BLaER1 (cell line): ENCODE results near the gene ITGBL1.
"Not testable (repeated sequence)": the region's sequence is repeated elsewhere in the genome, so short reads cannot be mapped to it uniquely, and the experiment has no call there.

Experiments
- H3K27ac ChIP-seq: shearing (Covaris generic); formaldehyde crosslinking; 2 replicates; pipeline ENCODE4 v1.8.1; 2022
- H3K27me3 ChIP-seq: shearing (Covaris generic); formaldehyde crosslinking; 2 replicates; pipeline ENCODE4 v1.8.1; 2022
- H3K36me3 ChIP-seq: shearing (Covaris generic); formaldehyde crosslinking; 2 replicates; pipeline ENCODE4 v1.8.1; 2022
- H3K4me1 ChIP-seq: shearing (Covaris generic); formaldehyde crosslinking; 2 replicates; pipeline ENCODE4 v1.8.1; 2022
- H3K4me2 ChIP-seq: shearing (Covaris generic); formaldehyde crosslinking; 2 replicates; pipeline ENCODE4 v1.8.1; 2022
- H3K4me3 ChIP-seq: shearing (Covaris generic); formaldehyde crosslinking; 2 replicates; pipeline ENCODE4 v1.8.1; 2022
- H3K9ac ChIP-seq: shearing (Covaris generic); formaldehyde crosslinking; 2 replicates; pipeline ENCODE4 v1.8.1; 2022
- H3K9me3 ChIP-seq: shearing (Covaris generic); formaldehyde crosslinking; 2 replicates; pipeline ENCODE4 v1.8.1; 2022
- H4K20me1 ChIP-seq: shearing (Covaris generic); formaldehyde crosslinking; 2 replicates; pipeline ENCODE4 v1.8.1; 2022
- Cebpa-rat ChIP-seq: shearing (Covaris generic); IDR thresholded peaks from 2 replicates; pipeline ENCODE4 v1.8.1; 2022

Gene ITGBL1

GRCh38 chr13:101523154-101524131 is 71.0 kb downstream of the ITGBL1 start:
- H3K4me2 ChIP-seq: no peak overlapping the region
- H3K9ac ChIP-seq: no peak overlapping the region
- TF ChIP-seq Cebpa-rat: no peak
- 0 out of 2 replicates have a peak, but pooled peaks cover 7% of the 10 kb centered on the region for H3K4me1 ChIP-seq
- H3K9me3 ChIP-seq: no peaks in the 10 kb centered on the region
- H3K36me3 ChIP-seq: no peaks in the 10 kb centered on the region
- H3K4me3 ChIP-seq: no peak overlapping the region
- H3K27me3 ChIP-seq: no peaks in the 10 kb centered on the region
- H3K27ac ChIP-seq: no peak overlapping the region
- H4K20me1 ChIP-seq: no peaks in the 10 kb centered on the region

DNA sequence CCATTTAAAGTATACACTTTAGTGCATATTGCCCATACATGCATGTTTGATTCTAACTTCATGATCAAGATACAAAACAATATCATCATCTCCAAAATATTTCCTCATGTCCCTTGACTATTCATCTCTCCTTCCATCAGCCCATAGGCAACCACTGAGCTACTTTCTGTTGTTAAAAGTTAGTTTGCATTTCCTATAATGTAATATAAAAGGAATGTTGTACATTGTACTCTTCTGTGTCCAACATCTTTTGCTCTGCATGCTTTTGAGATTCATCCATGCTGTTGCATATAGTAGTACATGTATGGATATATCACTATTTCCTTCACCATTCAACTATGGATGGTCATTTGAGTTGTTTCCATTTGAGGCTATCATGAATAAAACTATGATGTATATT is 74.7 kb downstream of the ITGBL1 start:
- Histone ChIP-seq H4K20me1 (no peaks in the 10 kb centered on the region), H3K9ac (no peak overlapping the region), H3K27me3 (no peaks in the 10 kb centered on the region), H3K27ac (no peak overlapping the region), H3K4me2 (no peak overlapping the region), H3K36me3 (no peaks in the 10 kb centered on the region), H3K9me3 (no peaks in the 10 kb centered on the region), H3K4me3 (no peak overlapping the region), H3K4me1 (no peaks in the 10 kb centered on the region)
- TF ChIP-seq Cebpa-rat: no peak

- H3K27me3 ChIP-seq: no peaks in the 10 kb centered on the region
- H3K27ac ChIP-seq: no peak overlapping the region
- H3K9me3 ChIP-seq: no peaks in the 10 kb centered on the region
- H3K4me1 ChIP-seq: no peaks in the 10 kb centered on the region
- no peak overlapping the region for H3K9ac ChIP-seq
- no peak overlapping the region for H3K4me2 ChIP-seq
- no peaks in the 10 kb centered on the region for H4K20me1 ChIP-seq
- no peaks in the 10 kb centered on the region for H3K36me3 ChIP-seq
- H3K4me3 ChIP-seq: no peak overlapping the region
- no peak for TF ChIP-seq Cebpa-rat
Observed at GRCh38 chr13:101529422-101529821, 76.9 kb downstream of the ITGBL1 start.

DNA sequence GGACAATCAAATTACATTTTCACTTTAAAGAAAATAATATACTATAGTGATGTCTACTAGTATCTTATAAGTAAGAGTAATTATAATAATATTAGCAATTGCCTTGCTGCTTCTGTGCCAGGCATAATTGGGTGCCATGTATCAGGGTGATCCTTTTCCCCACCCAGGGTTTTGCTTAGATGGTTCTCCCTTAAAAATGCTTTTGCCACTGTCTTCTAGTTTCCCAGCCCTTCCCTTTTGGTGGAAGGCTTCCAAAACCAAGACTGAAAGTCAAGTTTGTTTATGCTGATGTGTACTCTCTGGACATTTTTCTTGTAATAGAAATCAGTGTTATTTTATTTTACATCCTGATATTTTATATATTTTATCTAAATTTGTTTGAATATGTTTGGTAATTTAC is 77.8 kb downstream of the ITGBL1 start:
- no peak overlapping the region for H3K4me2 ChIP-seq
- H3K27me3 ChIP-seq: no peaks in the 10 kb centered on the region
- no peak overlapping the region for H3K27ac ChIP-seq
- H3K4me1 ChIP-seq: no peaks in the 10 kb centered on the region
- no peak for TF ChIP-seq Cebpa-rat
- no peak overlapping the region for H3K4me3 ChIP-seq
- H3K9me3 ChIP-seq: no peaks in the 10 kb centered on the region
- no peak overlapping the region for H3K9ac ChIP-seq
- no peaks in the 10 kb centered on the region for H4K20me1 ChIP-seq
- no peaks in the 10 kb centered on the region for H3K36me3 ChIP-seq

DNA sequence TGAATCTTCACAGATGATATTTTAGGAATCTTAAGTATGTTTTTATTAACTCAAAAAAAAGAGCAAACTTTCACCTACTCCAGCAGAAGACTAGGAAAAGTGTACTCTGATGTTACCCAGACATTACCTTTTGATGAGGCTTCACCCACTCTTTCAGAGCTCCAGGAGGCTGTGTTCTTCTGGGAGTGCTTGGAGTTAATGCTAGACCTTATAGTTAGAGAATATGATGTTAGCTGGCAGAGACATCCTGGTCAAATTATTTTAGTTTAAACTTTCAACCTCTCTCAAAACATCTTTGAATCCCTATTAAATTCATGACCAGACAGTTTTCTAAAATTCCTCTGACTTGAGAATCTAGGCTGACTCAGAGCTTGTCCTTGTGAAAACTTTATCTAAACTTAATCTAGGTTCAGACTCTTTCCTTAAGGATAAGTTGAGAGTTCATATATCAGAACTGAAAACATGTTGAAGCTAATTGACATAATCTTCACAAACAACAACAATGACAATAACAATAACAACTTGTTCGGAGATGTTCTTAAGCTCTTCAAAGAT is 82.8 kb downstream of the ITGBL1 start:
- Histone ChIP-seq H3K4me3 (no peak overlapping the region), H3K9me3 (no peaks in the 10 kb centered on the region), H4K20me1 (no peaks in the 10 kb centered on the region), H3K36me3 (no peaks in the 10 kb centered on the region), H3K27ac (no peak overlapping the region), H3K27me3 (no peaks in the 10 kb centered on the region), H3K4me2 (no peak overlapping the region), H3K4me1 (no peaks in the 10 kb centered on the region), H3K9ac (no peak overlapping the region)
- no peak for TF ChIP-seq Cebpa-rat

GRCh38 chr13:101536079-101536478 is 83.6 kb downstream of the ITGBL1 start:
- Histone ChIP-seq H3K4me2 (no peak overlapping the region), H3K4me3 (no peak overlapping the region), H3K9ac (no peak overlapping the region), H3K4me1 (no peaks in the 10 kb centered on the region), H3K36me3 (no peaks in the 10 kb centered on the region), H4K20me1 (no peaks in the 10 kb centered on the region), H3K27me3 (no peaks in the 10 kb centered on the region), H3K9me3 (no peaks in the 10 kb centered on the region), H3K27ac (no peak overlapping the region)
- no peak for TF ChIP-seq Cebpa-rat

DNA sequence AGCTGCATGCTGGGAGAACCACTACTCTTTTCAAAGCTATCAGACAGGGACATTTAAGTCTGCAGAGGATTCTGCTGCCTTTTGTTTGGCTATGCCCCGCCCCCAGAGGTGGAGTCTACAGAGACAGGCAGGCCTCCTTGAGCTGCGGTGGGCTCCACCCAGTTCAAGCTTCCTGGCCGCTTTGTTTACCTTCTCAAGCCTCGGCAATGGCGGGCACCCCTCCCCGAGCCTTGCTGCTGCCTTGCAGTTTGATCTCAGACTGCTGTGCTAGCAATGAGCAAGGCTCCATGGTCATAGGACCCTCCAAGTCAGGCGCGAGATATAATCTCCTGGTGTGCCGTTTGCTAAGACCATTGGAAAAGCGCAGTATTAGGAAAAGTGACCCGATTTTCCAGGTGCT is 92.1 kb downstream of the ITGBL1 start:
- H3K4me3 ChIP-seq, H3K9me3 ChIP-seq, H3K36me3 ChIP-seq, H4K20me1 ChIP-seq, H3K27ac ChIP-seq, H3K9ac ChIP-seq, H3K27me3 ChIP-seq, H3K4me2 ChIP-seq, H3K4me1 ChIP-seq: not testable (repeated sequence)

GRCh38 chr13:101544979-101545378 is 92.5 kb downstream of the ITGBL1 start:
- H3K4me1 ChIP-seq: no peaks in the 10 kb centered on the region
- TF ChIP-seq Cebpa-rat: no peak
- H3K36me3 ChIP-seq: no peaks in the 10 kb centered on the region
- H3K9me3 ChIP-seq: no peaks in the 10 kb centered on the region
- no peaks in the 10 kb centered on the region for H4K20me1 ChIP-seq
- no peak overlapping the region for H3K4me3 ChIP-seq
- no peaks in the 10 kb centered on the region for H3K27me3 ChIP-seq
- H3K4me2 ChIP-seq: no peak overlapping the region
- no peak overlapping the region for H3K9ac ChIP-seq
- no peak overlapping the region for H3K27ac ChIP-seq

- H3K4me3 ChIP-seq: no peak overlapping the region
- no peak overlapping the region for H3K9ac ChIP-seq
- no peak for TF ChIP-seq Cebpa-rat
- H3K4me2 ChIP-seq: no peak overlapping the region
- H3K36me3 ChIP-seq: no peaks in the 10 kb centered on the region
- H3K27me3 ChIP-seq: no peaks in the 10 kb centered on the region
- H3K27ac ChIP-seq: no peak overlapping the region
- no peaks in the 10 kb centered on the region for H3K4me1 ChIP-seq
- H4K20me1 ChIP-seq: no peaks in the 10 kb centered on the region
- no peaks in the 10 kb centered on the region for H3K9me3 ChIP-seq
Observed at GRCh38 chr13:101545521-101545920, 93.0 kb downstream of the ITGBL1 start.

DNA sequence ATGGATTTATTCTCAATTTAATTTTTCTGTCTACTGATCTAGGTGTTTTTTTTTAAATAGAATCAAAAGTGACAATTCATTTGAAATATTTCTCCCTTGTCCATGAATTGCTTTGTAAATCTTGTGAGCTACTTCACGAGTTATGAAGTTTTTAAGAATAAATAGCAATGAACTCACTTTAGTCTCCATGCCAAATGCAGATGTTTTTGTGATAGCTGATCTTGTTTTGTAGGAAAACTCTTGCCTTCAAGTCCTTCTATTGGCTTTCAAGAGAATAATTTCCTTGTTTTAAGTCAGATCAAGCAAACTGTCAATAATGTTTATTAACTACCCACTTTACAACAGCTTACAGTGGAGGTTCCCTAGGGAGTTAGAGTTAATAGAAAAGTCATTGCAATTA is 99.8 kb downstream of the ITGBL1 start:
- no peak overlapping the region for H3K4me2 ChIP-seq
- no peaks in the 10 kb centered on the region for H3K36me3 ChIP-seq
- H4K20me1 ChIP-seq: no peaks in the 10 kb centered on the region
- H3K9ac ChIP-seq: no peak overlapping the region
- H3K4me3 ChIP-seq: no peak overlapping the region
- H3K9me3 ChIP-seq: no peaks in the 10 kb centered on the region
- H3K4me1 ChIP-seq: no peaks in the 10 kb centered on the region
- H3K27ac ChIP-seq: no peak overlapping the region
- H3K27me3 ChIP-seq: no peaks in the 10 kb centered on the region
- no peak for TF ChIP-seq Cebpa-rat
